HG03565 (cell line): ENCODE data around the gene CDH8.

Experiments
- ATAC-seq: cut with Tn5 transposase; IDR thresholded peaks from one replicate; pipeline ENCODE4 v1.9.1; 2021; ENCODE audit warnings: mild to moderate bottlenecking, moderate library complexity; ENCODE audit not compliant: unreplicated experiment

CDH8 gene

GRCh38 chr16:61659936-61660335 is 376.3 kb downstream of the CDH8 start:
- ATAC-seq: no peak

- no peak for ATAC-seq
Measured at GRCh38 chr16:61654962-61655361, 381.3 kb downstream of the CDH8 start.

DNA sequence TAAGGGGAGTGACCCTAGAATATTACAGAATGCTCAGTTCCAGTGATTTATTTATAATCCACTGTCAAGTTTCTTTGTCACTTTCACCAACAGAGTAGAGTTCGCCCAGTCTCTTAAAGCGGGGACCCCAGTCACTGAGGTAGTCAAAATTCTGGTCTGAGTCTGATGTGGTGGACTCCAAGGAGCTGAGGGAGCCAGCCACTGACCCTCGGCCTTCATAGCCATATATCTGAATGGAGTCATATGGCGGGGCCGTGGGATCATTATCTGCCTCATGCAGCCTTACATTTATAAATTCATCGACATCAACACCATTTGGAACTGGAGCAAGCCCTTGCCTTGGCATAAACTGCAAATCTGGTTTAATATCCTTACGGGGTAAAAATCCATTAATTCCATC is 382.7 kb downstream of the CDH8 start:
- ATAC-seq: no peak

DNA sequence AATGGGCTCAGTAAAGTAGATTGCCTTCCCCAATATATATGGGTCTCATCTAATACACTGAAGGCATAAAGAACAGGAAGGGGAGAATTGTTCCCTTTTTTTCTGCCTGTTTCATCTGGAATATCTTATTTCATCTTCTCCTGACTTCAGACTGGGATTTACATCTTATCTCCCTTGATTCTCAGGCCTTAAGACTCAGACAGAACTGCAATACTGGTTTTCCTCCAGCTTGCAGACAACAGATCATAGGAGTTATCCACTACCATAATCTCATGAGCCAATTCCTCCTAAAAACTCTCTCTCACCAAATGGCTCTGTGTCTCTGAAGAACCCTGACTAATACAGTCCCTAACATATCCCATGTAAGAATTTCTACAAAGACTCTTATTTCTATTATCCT is 390.7 kb downstream of the CDH8 start:
- no peak for ATAC-seq

- ATAC-seq: no peak
Measured at GRCh38 chr16:61644736-61645135, 391.5 kb downstream of the CDH8 start.

DNA sequence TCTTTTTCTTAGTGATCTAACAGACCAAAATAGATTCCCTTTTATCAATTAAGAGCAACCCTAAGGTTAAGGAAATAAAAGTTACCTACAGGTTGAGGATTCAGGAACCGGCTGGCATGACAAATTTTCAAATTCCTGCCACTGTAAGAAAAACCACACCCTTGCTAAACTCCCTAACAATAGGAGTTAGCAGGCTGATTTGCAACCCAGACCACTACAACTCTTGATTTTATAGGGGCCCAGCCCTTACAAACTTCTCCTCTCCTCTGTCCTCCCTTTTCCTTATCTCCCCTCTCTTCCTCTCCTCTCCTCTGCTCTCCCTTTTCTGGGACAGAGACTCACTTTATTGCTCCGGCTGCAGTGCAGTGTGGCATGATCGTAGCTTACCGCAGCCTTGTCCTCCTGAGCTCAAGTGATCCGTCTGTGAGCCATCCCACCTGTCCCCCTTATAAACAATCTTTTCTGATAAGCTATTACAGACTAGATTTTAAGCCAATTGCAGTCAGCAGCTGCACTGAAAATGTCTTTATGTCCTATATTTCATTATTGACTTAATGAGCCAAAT is 418.9 kb downstream of the CDH8 start:
- no peak for ATAC-seq

- ATAC-seq: no peak
Measured at GRCh38 chr16:61616088-61616487, 420.1 kb downstream of the CDH8 start.

DNA sequence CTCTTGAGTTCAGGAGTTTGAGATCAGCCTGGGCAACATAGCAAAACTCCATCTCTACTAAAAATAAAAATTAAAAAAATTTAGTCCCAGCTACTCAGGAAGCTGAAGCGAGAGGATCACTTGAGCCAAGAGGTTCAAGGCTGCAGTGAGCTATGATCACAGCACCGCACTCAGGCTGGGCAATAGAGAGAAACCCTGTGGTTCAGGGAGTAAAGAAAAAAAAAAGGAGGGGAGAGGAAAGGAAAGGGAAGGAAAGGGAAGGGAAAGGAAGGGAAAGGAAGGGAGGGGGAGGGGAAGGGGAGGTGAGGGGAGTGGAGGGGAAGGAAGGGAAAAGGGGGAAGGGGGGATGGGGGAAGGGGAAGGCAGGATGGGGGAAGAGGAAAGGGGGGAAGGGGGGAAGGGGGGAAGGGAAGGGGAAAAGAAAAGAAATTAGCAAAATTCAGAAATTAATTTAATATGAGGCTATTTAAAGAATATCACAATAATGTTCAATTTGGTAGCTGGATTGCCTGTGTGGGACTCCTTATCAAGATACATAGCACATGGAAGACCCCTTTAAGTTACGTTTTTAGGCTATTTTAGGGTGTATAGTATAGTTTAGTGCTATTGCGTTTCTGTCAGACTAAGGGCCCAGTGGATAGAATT is 424.3 kb downstream of the CDH8 start:
- ATAC-seq: no peak

DNA sequence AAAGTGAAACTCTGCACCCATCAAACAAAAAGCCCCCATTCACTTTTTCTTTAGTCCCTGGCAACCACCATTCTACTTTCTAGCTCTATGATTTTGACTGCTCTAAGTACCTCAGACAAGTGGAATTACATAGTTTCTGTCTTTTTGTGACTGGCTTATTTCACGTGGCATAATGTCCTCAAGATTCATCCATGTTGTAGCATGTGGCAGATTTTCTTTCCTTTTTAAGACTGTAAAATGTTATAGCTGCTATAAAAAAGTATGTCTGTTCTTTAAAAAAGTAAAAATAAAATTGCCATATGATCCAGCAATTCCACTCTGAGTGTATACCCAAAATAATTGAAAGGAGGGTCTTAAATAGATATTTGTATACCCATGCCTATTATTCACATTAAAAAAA is 429.7 kb downstream of the CDH8 start:
- no peak for ATAC-seq
